ENCODE data around the gene WWP2. TPM values are rescaled to one million over a fixed set of nuclear protein-coding genes. Genes with fewer than 3 reads are reported as not detected.
"Not testable (repeated sequence)": the region's sequence is repeated elsewhere in the genome, so short reads cannot be mapped to it uniquely, and the experiment has no call there.

The WWP2 gene
- total and polyA plus RNA-seq, 2 donors (not counting 3 experiments of a cell fraction or from before 2014, with no cell fraction given) = 17.9 to 44.9 TPM

DNA sequence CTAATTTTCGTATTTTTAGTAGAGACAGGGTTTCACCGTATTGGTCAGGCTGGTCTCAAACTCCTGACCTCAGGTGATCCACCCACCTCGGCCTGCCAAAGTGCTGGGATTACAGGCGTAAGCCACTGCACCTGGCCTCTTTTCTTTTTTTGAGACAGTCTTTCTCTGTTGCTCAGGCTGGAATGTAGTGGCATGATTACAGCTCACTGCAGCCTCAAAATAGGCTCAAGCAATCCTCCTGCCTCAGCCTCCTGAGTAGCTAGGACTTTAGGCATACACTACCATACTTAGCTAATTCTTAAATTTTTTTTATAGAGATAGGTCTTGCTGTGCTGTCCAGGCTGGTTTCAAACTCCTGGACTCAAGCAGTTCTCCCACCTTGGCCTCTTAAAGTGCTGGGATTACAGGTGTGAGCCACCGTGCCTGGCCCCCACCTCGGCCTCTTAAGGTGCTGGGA lies 29.3 kb downstream of the WWP2 start:
- H4K20me1 ChIP-seq (replicated peaks; ENCODE audit: control insufficient read depth, extremely low read depth, insufficient read depth, low read length); H3K9me1 ChIP-seq (replicated peaks; ENCODE audit: control insufficient read depth, extremely low read depth, insufficient read depth, low read length); DNase-seq (ENCODE audit: low read depth, low spot score); H3K36me3 ChIP-seq (ENCODE audit: control insufficient read depth in 2 of 2, extremely low read depth in 1 of 2, insufficient read depth in 2 of 2, low read length in 2 of 2); POLR2A ChIA-PET; H3K27me3 ChIP-seq (ENCODE audit: control insufficient read depth in 2 of 2, insufficient read depth in 2 of 2, low read length in 2 of 2); intact Hi-C loops (cut with micrococcal nuclease); H3K9ac ChIP-seq (replicated peaks; ENCODE audit: extremely low read depth, insufficient read depth, low read length); FAIRE-seq; dilution Hi-C loops (cut with MboI; ENCODE audit: extremely low pct_ligation_motif_present, low sequenced_read_pairs); H3K4me1 ChIP-seq (ENCODE audit: control insufficient read depth, extremely low read depth, insufficient read depth, low read length); H3K9me3 ChIP-seq (replicated peaks; ENCODE audit: control insufficient read depth, insufficient read depth, low read length); H3K4me3 ChIP-seq (replicated peaks in 1 of 3; ENCODE audit: insufficient read depth in 1 of 3, low read depth in 1 of 3, low read length in 3 of 3); H3K4me2 ChIP-seq (ENCODE audit: insufficient read depth, low read length); H2AFZ ChIP-seq (ENCODE audit: low read depth, low read length); BruUV-seq (replicated peaks); H3K79me2 ChIP-seq (ENCODE audit: control insufficient read depth, insufficient read depth, low read length); H3K27ac ChIP-seq (ENCODE audit: insufficient read depth, low read depth, low read length): not testable (repeated sequence)
- CTCF ChIA-PET = interaction anchor here (14.2 kb wide), 1 partner anchor 136 kb away, joined by 320 read pairs; no protein-coding TSS in a partner anchor

DNA sequence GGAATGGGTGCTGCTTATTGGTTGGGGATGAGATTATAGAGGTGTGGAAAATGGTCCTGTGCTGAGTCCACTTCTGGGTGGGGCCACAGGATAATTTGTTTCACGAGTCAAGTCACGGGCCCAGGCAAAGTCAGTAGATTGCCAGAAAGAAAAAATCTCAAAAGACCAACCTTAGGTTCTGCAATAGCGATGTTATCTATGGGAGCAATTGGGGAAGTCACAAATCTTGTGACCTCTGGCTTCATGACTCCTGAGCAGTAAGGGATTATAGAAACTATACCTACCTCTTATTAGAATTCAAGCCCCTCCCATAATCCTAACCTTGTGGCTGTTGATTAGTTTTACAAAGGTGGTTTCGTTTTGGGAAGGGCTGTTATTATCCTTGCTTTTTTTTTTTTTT lies 31.4 kb downstream of the WWP2 start:
- TF ChIP-seq POLR2A (IDR thresholded peaks at IDR 0.05; ENCODE audit: low read depth, low read length) = no peak
- TF ChIP-seq JUN (IDR thresholded peaks at IDR 0.05; ENCODE audit: borderline replicate concordance, insufficient read depth, insufficient read length, low read depth) = no peak
- TF ChIP-seq, protein P1, sequence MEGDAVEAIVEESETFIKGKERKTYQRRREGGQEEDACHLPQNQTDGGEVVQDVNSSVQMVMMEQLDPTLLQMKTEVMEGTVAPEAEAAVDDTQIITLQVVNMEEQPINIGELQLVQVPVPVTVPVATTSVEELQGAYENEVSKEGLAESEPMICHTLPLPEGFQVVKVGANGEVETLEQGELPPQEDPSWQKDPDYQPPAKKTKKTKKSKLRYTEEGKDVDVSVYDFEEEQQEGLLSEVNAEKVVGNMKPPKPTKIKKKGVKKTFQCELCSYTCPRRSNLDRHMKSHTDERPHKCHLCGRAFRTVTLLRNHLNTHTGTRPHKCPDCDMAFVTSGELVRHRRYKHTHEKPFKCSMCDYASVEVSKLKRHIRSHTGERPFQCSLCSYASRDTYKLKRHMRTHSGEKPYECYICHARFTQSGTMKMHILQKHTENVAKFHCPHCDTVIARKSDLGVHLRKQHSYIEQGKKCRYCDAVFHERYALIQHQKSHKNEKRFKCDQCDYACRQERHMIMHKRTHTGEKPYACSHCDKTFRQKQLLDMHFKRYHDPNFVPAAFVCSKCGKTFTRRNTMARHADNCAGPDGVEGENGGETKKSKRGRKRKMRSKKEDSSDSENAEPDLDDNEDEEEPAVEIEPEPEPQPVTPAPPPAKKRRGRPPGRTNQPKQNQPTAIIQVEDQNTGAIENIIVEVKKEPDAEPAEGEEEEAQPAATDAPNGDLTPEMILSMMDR (IDR thresholded peaks at IDR 0.05; ENCODE audit: extremely low read depth in 1 of 2, insufficient read depth in 1 of 2, low read depth in 1 of 2, low read length in 2 of 2) = no peak
- TF ChIP-seq FOS (IDR thresholded peaks at IDR 0.05; ENCODE audit: borderline replicate concordance, insufficient read depth, low read length) = no peak
- TF ChIP-seq, protein P2, sequence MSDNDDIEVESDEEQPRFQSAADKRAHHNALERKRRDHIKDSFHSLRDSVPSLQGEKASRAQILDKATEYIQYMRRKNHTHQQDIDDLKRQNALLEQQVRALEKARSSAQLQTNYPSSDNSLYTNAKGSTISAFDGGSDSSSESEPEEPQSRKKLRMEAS (IDR thresholded peaks at IDR 0.05; ENCODE audit: insufficient read depth, insufficient read length) = no peak
- no peak for TF ChIP-seq POLR2AphosphoS5 (IDR thresholded peaks at IDR 0.05; ENCODE audit: insufficient read depth, low read depth, low read length)
- FAIRE-seq (no peak), DNase-seq (ENCODE audit: low read depth, low spot score) (no peak)
- intact Hi-C loops (cut with micrococcal nuclease) (no loop called here), dilution Hi-C loops (cut with MboI; ENCODE audit: extremely low pct_ligation_motif_present, low sequenced_read_pairs) (no loop called here)
- Histone ChIP-seq H3K4me1 (ENCODE audit: control insufficient read depth, extremely low read depth, insufficient read depth, low read length) (no peaks in the 10 kb centered on the region), H3K36me3 (ENCODE audit: control insufficient read depth in 2 of 2, extremely low read depth in 1 of 2, insufficient read depth in 2 of 2, low read length in 2 of 2) (peaks cover 0 to 1% of the 10 kb centered on the region in 2 experiments), H3K9me3 (replicated peaks; ENCODE audit: control insufficient read depth, insufficient read depth, low read length) (no peaks in the 10 kb centered on the region), H4K20me1 (replicated peaks; ENCODE audit: control insufficient read depth, extremely low read depth, insufficient read depth, low read length) (no peaks in the 10 kb centered on the region), H2AFZ (ENCODE audit: low read depth, low read length) (no peak overlapping the region), H3K27ac (ENCODE audit: insufficient read depth, low read depth, low read length) (no peak overlapping the region), H3K4me2 (ENCODE audit: insufficient read depth, low read length) (no peak overlapping the region), H3K27me3 (ENCODE audit: control insufficient read depth in 2 of 2, insufficient read depth in 2 of 2, low read length in 2 of 2) (no peaks in the 10 kb centered on the region), H3K9me1 (replicated peaks; ENCODE audit: control insufficient read depth, extremely low read depth, insufficient read depth, low read length) (no peaks in the 10 kb centered on the region), H3K79me2 (ENCODE audit: control insufficient read depth, insufficient read depth, low read length) (no peaks in the 10 kb centered on the region), H3K9ac (replicated peaks; ENCODE audit: extremely low read depth, insufficient read depth, low read length) (no peak overlapping the region), H3K4me3 (replicated peaks in 1 of 3; ENCODE audit: insufficient read depth in 1 of 3, low read depth in 1 of 3, low read length in 3 of 3) (no peak overlapping the region)
- no TSS peak for BruUV-seq (replicated peaks)
- POLR2A ChIA-PET = no interaction called here
- CTCF ChIA-PET = interaction anchor here (14.2 kb wide), 1 partner anchor 134 kb away, joined by 320 read pairs; no protein-coding TSS in a partner anchor

Data from endothelial cell of umbilical vein (primary cell).